GM13976 (cell line): Measurements from ENCODE around the gene PMPCA.
A peak's percentile ranks its signal among the peaks of the same experiment; 100 is the strongest.

Experiments
- DNase-seq: peaks from one replicate; pipeline ENCODE4 v3.0.0; 2012; ENCODE audit warnings: low spot score
- CTCF ChIP-seq: IDR thresholded peaks from 2 replicates; pipeline ENCODE4 v1.5.1; 2012; ENCODE audit warnings: borderline replicate concordance, mild to moderate bottlenecking; ENCODE audit not compliant: insufficient read depth; ENCODE audit errors: extremely low read depth, missing control alignments, control extremely low read depth
- in situ Hi-C: fragments of 300-500 bp; cut with MboI; formaldehyde crosslinking; loops from one replicate; pipeline ENCODE4 v1.12.0; 2022; ENCODE audit warnings: low sequenced_read_pairs, mixed read lengths, inconsistent platforms; ENCODE audit not compliant: unreplicated experiment

PMPCA gene

GRCh38 chr9:136410500-136411287, at the start of gene PMPCA, which contains the start of gene ENTR1:
Gene PMPCA (plus strand): TSS chr9:136410658. CDS start chr9:136410669, 11 bp downstream.
Gene ENTR1 (minus strand): TSS chr9:136410614. CDS start chr9:136410397, 217 bp downstream.
- in situ Hi-C loops: no loop called here
- TF ChIP-seq CTCF: no peak
- DNase-seq: peak; percentile 99

GRCh38 chr9:136361047-136361753, 49.3 kb upstream of the PMPCA start:
- in situ Hi-C loops: no loop called here
- no peak for DNase-seq
- TF ChIP-seq CTCF: no peak

GRCh38 chr9:136361754-136362449, 48.6 kb upstream of the PMPCA start:
- in situ Hi-C loops: no loop called here
- no peak for TF ChIP-seq CTCF

GRCh38 chr9:136362450-136362784, 48.0 kb upstream of the PMPCA start:
- in situ Hi-C loops: no loop called here
- no peak for DNase-seq
- no peak for TF ChIP-seq CTCF

More at GRCh38 chr9:136361754-136362449, 48.6 kb upstream of the PMPCA start:
- no peak for DNase-seq

GRCh38 chr9:136363106-136363948, 47.1 kb upstream of the PMPCA start, which contains the start of gene DNLZ:
Gene DNLZ (minus strand): TSS chr9:136363744. CDS start chr9:136363714, 30 bp downstream.
- peak; percentile 98 for TF ChIP-seq CTCF
- in situ Hi-C loops: no loop called here

GRCh38 chr9:136363949-136364748, 46.3 kb upstream of the PMPCA start:
- no peak for DNase-seq
- in situ Hi-C loops: no loop called here
- TF ChIP-seq CTCF: no peak

More at GRCh38 chr9:136363106-136363948, 47.1 kb upstream of the PMPCA start, which contains the start of gene DNLZ:
- DNase-seq: peak; percentile 100
